ENCODE data around the gene KCNQ4. TPM values are rescaled to one million over a fixed set of nuclear protein-coding genes. Genes with fewer than 3 reads are reported as not detected.

KCNQ4 gene
- total and polyA plus RNA-seq, 2 of the 13 experiments (the other 11 are each of a cell fraction or from before 2014, with no cell fraction given): 0.02 to 0.09 TPM

DNA sequence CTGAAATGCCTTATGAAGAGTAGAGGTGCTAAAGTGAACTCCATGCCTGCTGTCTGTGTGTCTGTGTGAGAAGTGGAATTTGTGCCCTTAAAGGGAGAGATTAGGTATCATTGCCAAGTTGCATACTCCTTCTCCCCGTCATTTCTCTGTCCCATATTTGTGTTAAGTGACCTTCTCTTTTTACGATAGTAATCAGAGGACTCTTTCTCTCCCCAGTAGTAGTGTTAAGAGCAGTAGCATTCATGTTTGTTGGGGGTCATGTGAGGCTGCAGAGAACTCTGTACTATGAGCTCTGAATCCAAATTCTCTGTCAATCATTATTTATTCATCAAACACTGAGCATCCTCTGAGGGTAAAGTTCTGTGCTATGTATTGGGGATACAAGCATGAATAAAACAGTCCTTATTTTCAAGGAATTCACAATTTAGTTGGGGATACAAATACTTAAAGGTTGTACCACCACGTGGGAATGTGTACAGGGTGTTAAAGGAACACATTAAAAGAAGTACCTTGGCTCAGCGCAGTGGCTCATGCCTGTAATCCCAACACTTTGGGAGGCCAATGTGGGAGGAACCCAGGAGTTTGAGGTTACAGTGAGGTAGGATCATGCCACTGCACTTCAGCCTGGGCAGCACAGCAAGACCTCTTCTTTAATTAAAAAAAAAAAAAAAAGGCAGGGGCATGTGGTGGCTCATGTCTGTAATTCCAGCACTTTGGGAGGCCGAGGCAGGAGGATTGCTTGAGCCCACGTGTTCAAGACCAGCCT is 24.8 kb upstream of the KCNQ4 start (continued):
- TF ChIP-seq, protein P1, sequence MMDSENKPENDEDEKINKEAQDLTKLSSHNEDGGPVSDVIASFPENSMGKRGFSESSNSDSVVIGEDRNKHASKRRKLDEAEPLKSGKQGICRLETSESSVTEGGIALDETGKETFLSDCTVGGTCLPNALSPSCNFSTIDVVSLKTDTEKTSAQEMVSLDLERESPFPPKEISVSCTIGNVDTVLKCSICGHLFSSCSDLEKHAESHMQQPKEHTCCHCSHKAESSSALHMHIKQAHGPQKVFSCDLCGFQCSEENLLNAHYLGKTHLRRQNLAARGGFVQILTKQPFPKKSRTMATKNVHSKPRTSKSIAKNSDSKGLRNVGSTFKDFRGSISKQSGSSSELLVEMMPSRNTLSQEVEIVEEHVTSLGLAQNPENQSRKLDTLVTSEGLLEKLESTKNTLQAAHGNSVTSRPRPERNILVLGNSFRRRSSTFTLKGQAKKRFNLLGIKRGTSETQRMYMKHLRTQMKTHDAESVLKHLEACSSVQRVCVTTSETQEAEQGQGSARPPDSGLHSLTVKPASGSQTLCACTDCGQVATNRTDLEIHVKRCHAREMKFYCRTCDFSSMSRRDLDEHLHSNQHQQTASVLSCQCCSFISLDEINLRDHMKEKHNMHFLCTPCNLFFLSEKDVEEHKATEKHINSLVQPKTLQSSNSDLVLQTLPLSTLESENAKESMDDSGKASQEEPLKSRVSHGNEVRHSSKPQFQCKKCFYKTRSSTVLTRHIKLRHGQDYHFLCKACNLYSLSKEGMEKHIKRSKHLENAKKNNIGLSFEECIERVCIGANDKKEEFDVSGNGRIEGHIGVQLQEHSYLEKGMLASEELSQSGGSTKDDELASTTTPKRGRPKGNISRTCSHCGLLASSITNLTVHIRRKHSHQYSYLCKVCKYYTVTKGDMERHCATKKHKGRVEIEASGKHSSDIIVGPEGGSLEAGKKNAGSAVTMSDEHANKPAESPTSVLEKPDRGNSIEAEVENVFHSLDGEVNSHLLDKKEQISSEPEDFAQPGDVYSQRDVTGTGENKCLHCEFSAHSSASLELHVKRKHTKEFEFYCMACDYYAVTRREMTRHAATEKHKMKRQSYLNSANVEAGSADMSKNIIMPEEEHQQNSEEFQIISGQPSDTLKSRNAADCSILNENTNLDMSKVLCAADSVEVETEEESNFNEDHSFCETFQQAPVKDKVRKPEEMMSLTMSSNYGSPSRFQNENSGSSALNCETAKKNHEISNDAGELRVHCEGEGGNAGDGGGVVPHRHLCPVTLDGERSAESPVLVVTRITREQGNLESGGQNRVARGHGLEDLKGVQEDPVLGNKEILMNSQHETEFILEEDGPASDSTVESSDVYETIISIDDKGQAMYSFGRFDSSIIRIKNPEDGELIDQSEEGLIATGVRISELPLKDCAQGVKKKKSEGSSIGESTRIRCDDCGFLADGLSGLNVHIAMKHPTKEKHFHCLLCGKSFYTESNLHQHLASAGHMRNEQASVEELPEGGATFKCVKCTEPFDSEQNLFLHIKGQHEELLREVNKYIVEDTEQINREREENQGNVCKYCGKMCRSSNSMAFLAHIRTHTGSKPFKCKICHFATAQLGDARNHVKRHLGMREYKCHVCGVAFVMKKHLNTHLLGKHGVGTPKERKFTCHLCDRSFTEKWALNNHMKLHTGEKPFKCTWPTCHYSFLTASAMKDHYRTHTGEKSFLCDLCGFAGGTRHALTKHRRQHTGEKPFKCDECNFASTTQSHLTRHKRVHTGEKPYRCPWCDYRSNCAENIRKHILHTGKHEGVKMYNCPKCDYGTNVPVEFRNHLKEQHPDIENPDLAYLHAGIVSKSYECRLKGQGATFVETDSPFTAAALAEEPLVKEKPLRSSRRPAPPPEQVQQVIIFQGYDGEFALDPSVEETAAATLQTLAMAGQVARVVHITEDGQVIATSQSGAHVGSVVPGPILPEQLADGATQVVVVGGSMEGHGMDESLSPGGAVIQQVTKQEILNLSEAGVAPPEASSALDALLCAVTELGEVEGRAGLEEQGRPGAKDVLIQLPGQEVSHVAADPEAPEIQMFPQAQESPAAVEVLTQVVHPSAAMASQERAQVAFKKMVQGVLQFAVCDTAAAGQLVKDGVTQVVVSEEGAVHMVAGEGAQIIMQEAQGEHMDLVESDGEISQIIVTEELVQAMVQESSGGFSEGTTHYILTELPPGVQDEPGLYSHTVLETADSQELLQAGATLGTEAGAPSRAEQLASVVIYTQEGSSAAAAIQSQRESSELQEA (CRISPR knock-in tag; IDR thresholded peaks at IDR 0.05; ENCODE audit: not compliant biosample characterization): no peak
- TF ChIP-seq ESRRA (CRISPR knock-in tag; IDR thresholded peaks at IDR 0.05; ENCODE audit: low read depth) (peak; percentile 82; the same call in 1 of the 2 replicates), NFRKB (IDR thresholded peaks at IDR 0.05) (no peak), ONECUT2 (CRISPR knock-in tag; IDR thresholded peaks at IDR 0.05) (no peak), SOX6 (IDR thresholded peaks at IDR 0.05) (no peak), SOX6 (CRISPR knock-in tag; IDR thresholded peaks at IDR 0.05) (peak; percentile 75), ZNF780A (CRISPR knock-in tag; IDR thresholded peaks at IDR 0.05) (no peak), ZBTB7A (CRISPR knock-in tag; IDR thresholded peaks at IDR 0.05) (no peak), ZFP36L2 (CRISPR knock-in tag; IDR thresholded peaks at IDR 0.05) (no peak), SRF (IDR thresholded peaks at IDR 0.05; ENCODE audit: low read depth, low read length) (peak; percentile 73), SMAD9 (CRISPR knock-in tag; IDR thresholded peaks at IDR 0.05) (no peak), FOXA3 (CRISPR knock-in tag; IDR thresholded peaks at IDR 0.05) (peak; percentile 72), ZNF180 (CRISPR knock-in tag; IDR thresholded peaks at IDR 0.05; ENCODE audit: borderline replicate concordance, low read depth) (no peak), ISX (CRISPR knock-in tag; conservative IDR thresholded peaks at IDR 0.05) (no peak), LCORL (IDR thresholded peaks at IDR 0.05) (peak; percentile 55; the same call in 1 of the 2 replicates), LCORL (CRISPR knock-in tag; IDR thresholded peaks at IDR 0.05) (peak; percentile 43; the same call in 1 of the 2 replicates), KAT2B (IDR thresholded peaks at IDR 0.05; ENCODE audit: borderline replicate concordance, low read depth, low read length) (no peak), ZSCAN25 (CRISPR knock-in tag; IDR thresholded peaks at IDR 0.05) (peak; percentile 66; the same call in 1 of the 2 replicates)
- TF ChIP-seq, protein P2, sequence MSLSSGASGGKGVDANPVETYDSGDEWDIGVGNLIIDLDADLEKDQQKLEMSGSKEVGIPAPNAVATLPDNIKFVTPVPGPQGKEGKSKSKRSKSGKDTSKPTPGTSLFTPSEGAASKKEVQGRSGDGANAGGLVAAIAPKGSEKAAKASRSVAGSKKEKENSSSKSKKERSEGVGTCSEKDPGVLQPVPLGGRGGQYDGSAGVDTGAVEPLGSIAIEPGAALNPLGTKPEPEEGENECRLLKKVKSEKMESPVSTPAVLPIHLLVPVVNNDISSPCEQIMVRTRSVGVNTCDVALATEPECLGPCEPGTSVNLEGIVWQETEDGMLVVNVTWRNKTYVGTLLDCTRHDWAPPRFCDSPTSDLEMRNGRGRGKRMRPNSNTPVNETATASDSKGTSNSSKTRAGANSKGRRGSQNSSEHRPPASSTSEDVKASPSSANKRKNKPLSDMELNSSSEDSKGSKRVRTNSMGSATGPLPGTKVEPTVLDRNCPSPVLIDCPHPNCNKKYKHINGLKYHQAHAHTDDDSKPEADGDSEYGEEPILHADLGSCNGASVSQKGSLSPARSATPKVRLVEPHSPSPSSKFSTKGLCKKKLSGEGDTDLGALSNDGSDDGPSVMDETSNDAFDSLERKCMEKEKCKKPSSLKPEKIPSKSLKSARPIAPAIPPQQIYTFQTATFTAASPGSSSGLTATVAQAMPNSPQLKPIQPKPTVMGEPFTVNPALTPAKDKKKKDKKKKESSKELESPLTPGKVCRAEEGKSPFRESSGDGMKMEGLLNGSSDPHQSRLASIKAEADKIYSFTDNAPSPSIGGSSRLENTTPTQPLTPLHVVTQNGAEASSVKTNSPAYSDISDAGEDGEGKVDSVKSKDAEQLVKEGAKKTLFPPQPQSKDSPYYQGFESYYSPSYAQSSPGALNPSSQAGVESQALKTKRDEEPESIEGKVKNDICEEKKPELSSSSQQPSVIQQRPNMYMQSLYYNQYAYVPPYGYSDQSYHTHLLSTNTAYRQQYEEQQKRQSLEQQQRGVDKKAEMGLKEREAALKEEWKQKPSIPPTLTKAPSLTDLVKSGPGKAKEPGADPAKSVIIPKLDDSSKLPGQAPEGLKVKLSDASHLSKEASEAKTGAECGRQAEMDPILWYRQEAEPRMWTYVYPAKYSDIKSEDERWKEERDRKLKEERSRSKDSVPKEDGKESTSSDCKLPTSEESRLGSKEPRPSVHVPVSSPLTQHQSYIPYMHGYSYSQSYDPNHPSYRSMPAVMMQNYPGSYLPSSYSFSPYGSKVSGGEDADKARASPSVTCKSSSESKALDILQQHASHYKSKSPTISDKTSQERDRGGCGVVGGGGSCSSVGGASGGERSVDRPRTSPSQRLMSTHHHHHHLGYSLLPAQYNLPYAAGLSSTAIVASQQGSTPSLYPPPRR (CRISPR knock-in tag; IDR thresholded peaks at IDR 0.05; ENCODE audit: borderline replicate concordance): peak; percentile 55; the same call in 1 of the 2 replicates

Data from HepG2 (cell line).